ENCODE data around the gene LCAT.

LCAT gene

GRCh38 chr16:67892375-67892774 is 51.5 kb downstream of the LCAT start:
- peaks cover 25% of the 10 kb centered on the region for H3K4me1 ChIP-seq (ENCODE audit: control insufficient read depth, insufficient read depth, low read length)
- no peaks in the 10 kb centered on the region for H3K9me3 ChIP-seq (ENCODE audit: control insufficient read depth, low read length)
- H3K36me3 ChIP-seq (ENCODE audit: control insufficient read depth, insufficient read depth, low read length, severe bottlenecking) = no peaks in the 10 kb centered on the region
- H3K27me3 ChIP-seq (replicated peaks; ENCODE audit: control insufficient read depth, insufficient read depth, low read length) = no peaks in the 10 kb centered on the region
- DNase-seq (ENCODE audit: low read depth) = no peak
- peak overlapping the region; percentile 84 for H3K9ac ChIP-seq (ENCODE audit: low read length)
- H3K4me3 ChIP-seq (ENCODE audit: low read length) = peak overlapping the region; percentile 81
